ENCODE results near the gene UNC5C. TPM values are rescaled to one million over a fixed set of nuclear protein-coding genes. Genes with fewer than 3 reads are reported as not detected.

UNC5C gene
- total RNA-seq, 4 donors from 2014 or later, result 1.6 to 4.4 (median 3.2) TPM

DNA sequence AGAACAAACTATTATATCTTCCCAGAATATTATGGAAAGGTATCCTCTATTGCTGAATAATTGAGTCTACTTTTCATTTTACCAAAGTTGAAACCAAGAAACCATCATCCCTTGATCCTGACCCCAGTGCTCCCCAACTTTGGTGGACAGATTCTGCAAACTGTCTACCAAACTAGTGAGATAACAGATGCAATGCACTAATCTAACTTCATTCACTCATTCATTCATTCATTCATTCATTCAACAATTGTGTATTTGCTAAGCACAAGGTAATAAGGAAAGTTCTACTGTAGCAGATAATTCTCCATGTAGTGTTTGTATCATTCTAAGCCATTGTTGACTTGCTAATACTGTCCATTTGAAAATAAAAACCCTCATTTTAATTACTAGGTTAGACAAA is 150.6 kb downstream of the UNC5C start:
- Histone ChIP-seq H3K36me3 (no peaks in the 10 kb centered on the region), H3K27me3 (no peaks in the 10 kb centered on the region), H3K4me1 (no peaks in the 10 kb centered on the region), H3K4me3 (no peak overlapping the region), H3K27ac (no peak overlapping the region), H3K9me3 (no peaks in the 10 kb centered on the region)
- TF ChIP-seq EP300 (IDR thresholded peaks at IDR 0.05) (no peak), POLR2AphosphoS5 (IDR thresholded peaks at IDR 0.05) (no peak), POLR2A (IDR thresholded peaks at IDR 0.05) (no peak)
- TF ChIP-seq, protein P1, sequence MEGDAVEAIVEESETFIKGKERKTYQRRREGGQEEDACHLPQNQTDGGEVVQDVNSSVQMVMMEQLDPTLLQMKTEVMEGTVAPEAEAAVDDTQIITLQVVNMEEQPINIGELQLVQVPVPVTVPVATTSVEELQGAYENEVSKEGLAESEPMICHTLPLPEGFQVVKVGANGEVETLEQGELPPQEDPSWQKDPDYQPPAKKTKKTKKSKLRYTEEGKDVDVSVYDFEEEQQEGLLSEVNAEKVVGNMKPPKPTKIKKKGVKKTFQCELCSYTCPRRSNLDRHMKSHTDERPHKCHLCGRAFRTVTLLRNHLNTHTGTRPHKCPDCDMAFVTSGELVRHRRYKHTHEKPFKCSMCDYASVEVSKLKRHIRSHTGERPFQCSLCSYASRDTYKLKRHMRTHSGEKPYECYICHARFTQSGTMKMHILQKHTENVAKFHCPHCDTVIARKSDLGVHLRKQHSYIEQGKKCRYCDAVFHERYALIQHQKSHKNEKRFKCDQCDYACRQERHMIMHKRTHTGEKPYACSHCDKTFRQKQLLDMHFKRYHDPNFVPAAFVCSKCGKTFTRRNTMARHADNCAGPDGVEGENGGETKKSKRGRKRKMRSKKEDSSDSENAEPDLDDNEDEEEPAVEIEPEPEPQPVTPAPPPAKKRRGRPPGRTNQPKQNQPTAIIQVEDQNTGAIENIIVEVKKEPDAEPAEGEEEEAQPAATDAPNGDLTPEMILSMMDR (IDR thresholded peaks at IDR 0.05), result no peak
- no peak for ATAC-seq

DNA sequence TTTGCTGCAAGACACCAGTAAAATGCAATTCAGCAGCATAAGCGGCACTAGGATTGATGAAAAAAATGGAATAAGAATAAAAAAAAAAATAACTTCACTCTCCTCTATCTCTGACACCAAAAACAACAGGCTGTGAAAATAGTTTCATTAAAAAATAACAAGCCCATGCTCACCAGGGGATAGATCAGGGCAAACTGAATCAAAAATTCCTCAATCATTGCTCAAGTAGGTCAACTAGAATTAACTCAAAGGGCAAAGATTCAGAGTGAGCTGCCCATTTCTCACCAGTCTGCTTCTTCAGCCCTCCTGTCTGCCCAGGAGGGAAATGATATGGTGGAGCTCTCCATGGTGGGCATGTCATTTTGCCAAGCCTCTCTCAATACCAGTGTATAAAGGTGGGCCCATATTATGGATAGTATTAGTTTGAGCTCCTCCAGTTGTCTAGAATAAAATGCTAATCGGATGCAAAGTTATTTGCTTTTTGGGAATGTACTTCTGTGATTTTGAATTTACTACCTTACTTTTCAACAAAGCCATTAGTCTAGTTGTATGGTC is 153.9 kb downstream of the UNC5C start:
- Histone ChIP-seq H3K27ac (no peak overlapping the region), H3K9me3 (no peaks in the 10 kb centered on the region), H3K4me1 (no peaks in the 10 kb centered on the region), H3K4me3 (no peak overlapping the region), H3K27me3 (no peaks in the 10 kb centered on the region), H3K36me3 (no peaks in the 10 kb centered on the region)
- 93 to 94% methylated on average over 2 of the region's 2 CpGs for WGBS, 2 donors (ENCODE audit: low coverage in 1 of 2)
- TF ChIP-seq POLR2A (IDR thresholded peaks at IDR 0.05) (no peak), POLR2AphosphoS5 (IDR thresholded peaks at IDR 0.05) (no peak), EP300 (IDR thresholded peaks at IDR 0.05) (no peak)
- TF ChIP-seq, protein P1 (IDR thresholded peaks at IDR 0.05), result no peak
- ATAC-seq, result no peak

DNA sequence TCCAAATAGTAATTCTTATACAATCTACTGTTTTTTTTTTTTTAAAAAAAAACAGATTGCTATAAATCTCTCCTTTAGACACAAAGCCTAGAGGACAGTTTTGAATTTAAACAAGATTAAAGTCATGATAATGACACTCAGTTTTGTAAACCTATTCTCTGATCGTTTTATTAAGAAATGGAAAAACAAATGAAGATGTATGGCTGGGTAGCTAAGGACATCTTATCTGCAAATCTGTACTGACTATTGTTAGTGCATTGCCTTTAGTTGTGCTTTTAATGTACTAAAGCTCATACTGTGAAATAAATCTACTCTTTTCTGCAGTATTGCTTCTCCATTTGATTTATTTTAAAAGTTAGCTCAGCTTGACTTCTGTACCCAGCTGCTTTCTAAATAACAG is 155.0 kb downstream of the UNC5C start:
- no peak for ATAC-seq
- Histone ChIP-seq H3K4me1 (no peaks in the 10 kb centered on the region), H3K36me3 (no peaks in the 10 kb centered on the region), H3K27me3 (no peaks in the 10 kb centered on the region), H3K4me3 (no peak overlapping the region), H3K27ac (no peak overlapping the region), H3K9me3 (no peaks in the 10 kb centered on the region)
- 21 to 40% methylated on average over 1 of the region's 1 CpG for WGBS, 2 donors (ENCODE audit: low coverage in 1 of 2)
- TF ChIP-seq EP300 (IDR thresholded peaks at IDR 0.05), result no peak
- TF ChIP-seq POLR2AphosphoS5 (IDR thresholded peaks at IDR 0.05), result no peak
- no peak for TF ChIP-seq POLR2A (IDR thresholded peaks at IDR 0.05)
- TF ChIP-seq, protein P1 (IDR thresholded peaks at IDR 0.05), result no peak

DNA sequence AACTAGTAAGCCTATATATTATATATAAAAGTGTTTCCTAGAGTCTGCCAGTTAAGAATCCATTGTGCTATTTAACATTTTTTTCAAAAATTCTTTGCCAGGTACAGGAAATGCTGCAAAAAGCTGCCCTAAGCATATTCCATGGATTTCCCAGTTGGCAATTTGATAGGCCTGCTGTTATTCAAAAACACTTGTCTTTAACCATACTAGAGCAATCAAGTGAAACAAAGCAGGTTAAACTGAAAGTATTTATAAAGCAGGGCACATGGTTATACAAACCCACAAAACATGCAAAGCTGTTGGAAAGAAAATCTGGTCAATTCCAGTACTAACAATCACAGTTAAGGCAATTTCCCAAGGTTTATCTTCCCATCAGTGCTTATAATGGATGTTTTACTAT is 159.9 kb downstream of the UNC5C start:
- TF ChIP-seq POLR2AphosphoS5 (IDR thresholded peaks at IDR 0.05) (no peak), POLR2A (IDR thresholded peaks at IDR 0.05) (no peak), EP300 (IDR thresholded peaks at IDR 0.05) (no peak)
- TF ChIP-seq, protein P1 (IDR thresholded peaks at IDR 0.05), result no peak
- Histone ChIP-seq H3K36me3 (no peaks in the 10 kb centered on the region), H3K9me3 (no peaks in the 10 kb centered on the region), H3K27me3 (no peaks in the 10 kb centered on the region), H3K4me1 (no peaks in the 10 kb centered on the region), H3K4me3 (no peak overlapping the region), H3K27ac (no peak overlapping the region)
- ATAC-seq, result no peak

DNA sequence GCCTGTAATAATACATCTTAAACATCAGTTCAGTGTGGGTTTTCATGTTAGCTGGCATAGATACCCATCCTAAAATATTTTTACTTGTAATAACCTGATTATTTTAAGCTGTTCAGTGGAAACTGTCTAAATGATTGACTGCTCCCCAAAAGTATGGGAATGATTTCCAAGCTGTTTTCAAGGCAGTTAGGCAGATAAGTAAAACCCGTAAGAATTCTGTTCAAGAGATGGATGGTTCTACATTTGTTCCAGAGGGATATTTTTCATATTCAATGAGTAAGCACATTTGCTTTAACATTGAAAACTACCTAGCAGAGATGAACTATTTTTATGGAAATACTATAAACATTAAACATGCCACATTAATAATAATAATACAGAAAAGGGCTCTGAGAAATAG is 161.1 kb downstream of the UNC5C start:
- Histone ChIP-seq H3K27ac (no peak overlapping the region), H3K27me3 (no peaks in the 10 kb centered on the region), H3K9me3 (no peaks in the 10 kb centered on the region), H3K4me3 (no peak overlapping the region), H3K36me3 (no peaks in the 10 kb centered on the region), H3K4me1 (no peaks in the 10 kb centered on the region)
- no peak for ATAC-seq
- WGBS, 2 donors (ENCODE audit: low coverage in 1 of 2), result 38 to 70% methylated on average over 1 of the region's 1 CpG
- TF ChIP-seq POLR2A (IDR thresholded peaks at IDR 0.05), result no peak
- TF ChIP-seq, protein P1 (IDR thresholded peaks at IDR 0.05), result no peak
- TF ChIP-seq EP300 (IDR thresholded peaks at IDR 0.05), result no peak
- no peak for TF ChIP-seq POLR2AphosphoS5 (IDR thresholded peaks at IDR 0.05)
